ENCODE measurements around the gene PCDHA7.
"Not testable (repeated sequence)": the region's sequence is repeated elsewhere in the genome, so short reads cannot be mapped to it uniquely, and the experiment has no call there.

Gene PCDHA7

GRCh38 chr5:140829511-140830501 is 4.3 kb upstream of the PCDHA7 start:
- H3K4me2 ChIP-seq (ENCODE audit: low read length); H3K9me3 ChIP-seq (replicated peaks; ENCODE audit: low read length); H3K36me3 ChIP-seq (ENCODE audit: insufficient read depth, low read length); H3K4me1 ChIP-seq (ENCODE audit: control insufficient read depth, insufficient read depth, low read length); H3K9ac ChIP-seq (ENCODE audit: low read depth, low read length); H3K4me3 ChIP-seq (ENCODE audit: low read length); H3K27me3 ChIP-seq (ENCODE audit: control insufficient read depth, insufficient read depth, low read length): not testable (repeated sequence)

GRCh38 chr5:140834439-140835008 is 455 bp downstream of the PCDHA7 start:
- H3K27me3 ChIP-seq (ENCODE audit: control insufficient read depth, insufficient read depth, low read length); H3K4me1 ChIP-seq (ENCODE audit: control insufficient read depth, insufficient read depth, low read length); H3K9me3 ChIP-seq (replicated peaks; ENCODE audit: low read length); H3K4me2 ChIP-seq (ENCODE audit: low read length); H3K9ac ChIP-seq (ENCODE audit: low read depth, low read length); H3K36me3 ChIP-seq (ENCODE audit: insufficient read depth, low read length): not testable (repeated sequence)
- peak overlapping the region; percentile 28 for H3K4me3 ChIP-seq (ENCODE audit: low read length)

- Histone ChIP-seq H3K9ac (ENCODE audit: low read depth, low read length) (no peak overlapping the region), H3K4me3 (ENCODE audit: low read length) (no peak overlapping the region), H3K4me2 (ENCODE audit: low read length) (no peak overlapping the region), H3K36me3 (ENCODE audit: insufficient read depth, low read length) (no peaks in the 10 kb centered on the region), H3K4me1 (ENCODE audit: control insufficient read depth, insufficient read depth, low read length) (no peaks in the 10 kb centered on the region), H3K27me3 (ENCODE audit: control insufficient read depth, insufficient read depth, low read length) (no peaks in the 10 kb centered on the region), H3K9me3 (replicated peaks; ENCODE audit: low read length) (no peaks in the 10 kb centered on the region)
Measured at GRCh38 chr5:140835622-140836510, 1.8 kb downstream of the PCDHA7 start.

GRCh38 chr5:140840978-140841962 is 7.2 kb downstream of the PCDHA7 start, which contains the start of gene PCDHA8:
PCDHA8 (plus strand) TSS chr5:140841187; CDS start chr5:140841322, 135 bp downstream.
- no peaks in the 10 kb centered on the region for H3K27me3 ChIP-seq (ENCODE audit: control insufficient read depth, insufficient read depth, low read length)
- H3K4me3 ChIP-seq (ENCODE audit: low read length), result no peak within 1 kb of the TSS
- H3K9me3 ChIP-seq (replicated peaks; ENCODE audit: low read length), result no peaks in the 10 kb centered on the region
- H3K9ac ChIP-seq (ENCODE audit: low read depth, low read length), result no peak within 1 kb of the TSS
- no peak within 1 kb of the TSS for H3K4me2 ChIP-seq (ENCODE audit: low read length)
- no peaks in the 10 kb centered on the region for H3K36me3 ChIP-seq (ENCODE audit: insufficient read depth, low read length)
- H3K4me1 ChIP-seq (ENCODE audit: control insufficient read depth, insufficient read depth, low read length), result no peaks in the 10 kb centered on the region

- no peaks in the 10 kb centered on the region for H3K9me3 ChIP-seq (replicated peaks; ENCODE audit: low read length)
Measured at GRCh38 chr5:140842798-140843733, 9.0 kb downstream of the PCDHA7 start.

GRCh38 chr5:140848139-140849102 is 14.4 kb downstream of the PCDHA7 start, which contains the start of gene PCDHA9:
PCDHA9 (plus strand) TSS chr5:140848382; CDS start chr5:140848496, 114 bp downstream.
- not testable (repeated sequence) for H3K4me2 ChIP-seq (ENCODE audit: low read length); H3K36me3 ChIP-seq (ENCODE audit: insufficient read depth, low read length); H3K9ac ChIP-seq (ENCODE audit: low read depth, low read length); H3K9me3 ChIP-seq (replicated peaks; ENCODE audit: low read length); H3K4me1 ChIP-seq (ENCODE audit: control insufficient read depth, insufficient read depth, low read length); H3K27me3 ChIP-seq (ENCODE audit: control insufficient read depth, insufficient read depth, low read length); H3K4me3 ChIP-seq (ENCODE audit: low read length)

More at GRCh38 chr5:140842798-140843733, 9.0 kb downstream of the PCDHA7 start:
- Histone ChIP-seq H3K4me1 (ENCODE audit: control insufficient read depth, insufficient read depth, low read length) (no peaks in the 10 kb centered on the region), H3K9ac (ENCODE audit: low read depth, low read length) (no peak overlapping the region), H3K27me3 (ENCODE audit: control insufficient read depth, insufficient read depth, low read length) (no peaks in the 10 kb centered on the region), H3K4me2 (ENCODE audit: low read length) (no peak overlapping the region), H3K36me3 (ENCODE audit: insufficient read depth, low read length) (no peaks in the 10 kb centered on the region), H3K4me3 (ENCODE audit: low read length) (no peak overlapping the region)

- H3K4me3 ChIP-seq (ENCODE audit: low read length); H3K9ac ChIP-seq (ENCODE audit: low read depth, low read length): not testable (repeated sequence)
Measured at GRCh38 chr5:140849831-140850634, 16.0 kb downstream of the PCDHA7 start.

GRCh38 chr5:140855772-140856674 is 22.0 kb downstream of the PCDHA7 start, which contains the start of gene PCDHA10:
PCDHA10 (plus strand) TSS chr5:140855897; CDS start chr5:140856049, 152 bp downstream.
- Histone ChIP-seq H3K4me2 (ENCODE audit: low read length) (no peak within 1 kb of the TSS), H3K9me3 (replicated peaks; ENCODE audit: low read length) (no peaks in the 10 kb centered on the region), H3K4me1 (ENCODE audit: control insufficient read depth, insufficient read depth, low read length) (no peaks in the 10 kb centered on the region), H3K9ac (ENCODE audit: low read depth, low read length) (no peak within 1 kb of the TSS), H3K4me3 (ENCODE audit: low read length) (no peak within 1 kb of the TSS), H3K36me3 (ENCODE audit: insufficient read depth, low read length) (no peaks in the 10 kb centered on the region), H3K27me3 (ENCODE audit: control insufficient read depth, insufficient read depth, low read length) (no peaks in the 10 kb centered on the region)

More at GRCh38 chr5:140849831-140850634, 16.0 kb downstream of the PCDHA7 start:
- H3K4me2 ChIP-seq (ENCODE audit: low read length); H3K4me1 ChIP-seq (ENCODE audit: control insufficient read depth, insufficient read depth, low read length); H3K36me3 ChIP-seq (ENCODE audit: insufficient read depth, low read length); H3K27me3 ChIP-seq (ENCODE audit: control insufficient read depth, insufficient read depth, low read length); H3K9me3 ChIP-seq (replicated peaks; ENCODE audit: low read length): not testable (repeated sequence)

Data from skeletal muscle satellite cell (primary cell).